Activated CD4-positive, alpha-beta T cell treated with anti-CD3 and anti-CD28 coated beads for 36 hours (primary cell): ENCODE measurements around the gene TMEM139. TPM values are rescaled to one million over a fixed set of nuclear protein-coding genes. Genes with fewer than 3 reads are reported as not detected.
"Not testable (repeated sequence)": the region's sequence is repeated elsewhere in the genome, so short reads cannot be mapped to it uniquely, and the experiment has no call there.

ENCODE experiments used
- ATAC-seq: fragments of 200-7000 bp; cut with Tn5 transposase; one replicate; pipeline ENCODE4 v1.10.0; 2021; ENCODE audit warnings: mild to moderate bottlenecking, moderate library complexity
- CTCF ChIA-PET: fragments of 350-600 bp; sonication (Branson Sonifier 250); formaldehyde crosslinking; loops from one replicate; lab custom pipeline; 2021; ENCODE audit warnings: antibody characterized with exemption; lab: Charles Lee
- POLR2A ChIA-PET: fragments of 350-600 bp; sonication (Branson Sonifier 250); formaldehyde crosslinking; loops from one replicate; lab custom pipeline; 2021; ENCODE audit warnings: antibody characterized with exemption, inconsistent platforms; lab: Charles Lee
- DNase-seq: peaks from one replicate; pipeline ENCODE4 v3.0.0-alpha.2; 2020
- H3K27ac Mint-ChIP-seq: one replicate; pipeline ENCODE4 v1.8.0; 2021; ENCODE audit warnings: mixed read lengths
- H3K27me3 Mint-ChIP-seq: one replicate; pipeline ENCODE4 v1.8.0; 2021; ENCODE audit warnings: mixed read lengths
- H3K36me3 Mint-ChIP-seq: one replicate; pipeline ENCODE4 v1.8.0; 2021; ENCODE audit warnings: low read depth, mixed read lengths
- H3K4me1 Mint-ChIP-seq: one replicate; pipeline ENCODE4 v1.8.0; 2021; ENCODE audit warnings: mixed read lengths
- H3K4me3 Mint-ChIP-seq: one replicate; pipeline ENCODE4 v1.8.0; 2021; ENCODE audit warnings: mild to moderate bottlenecking, moderate library complexity, mixed read lengths
- H3K9me3 Mint-ChIP-seq: one replicate; pipeline ENCODE4 v1.8.0; 2021; ENCODE audit warnings: low read depth, mixed read lengths
- intact Hi-C, 2 experiments: fragments of 100-400 bp; cut with DNase I in 1 of 2; cut with micrococcal nuclease in 1 of 2; formaldehyde crosslinking; loops; one replicate each; pipeline versions ENCODE4 v1.14.2 to v1.15.1; 2022 to 2024; cut with DNase I, micrococcal nuclease
- total RNA-seq, 2 experiments: library from RNA; stranded (reverse); gene quantifications; one replicate each; pipeline ENCODE4 v1.2.3, GENCODE V29; 2021

TMEM139 gene
- total RNA-seq, 2 experiments from 2014 or later = 1.2 to 2.3 TPM

GRCh38 chr7:143257501-143257900, 27.3 kb upstream of the TMEM139 start:
- peaks cover 10% of the 10 kb centered on the region for H3K9me3 Mint-ChIP-seq
- ATAC-seq (no peak), DNase-seq (no peak)
- H3K27me3 Mint-ChIP-seq = no peaks in the 10 kb centered on the region
- no peak overlapping the region for H3K4me3 Mint-ChIP-seq
- H3K27ac Mint-ChIP-seq = peak overlapping the region; percentile 47
- peaks cover 64% of the 10 kb centered on the region for H3K4me1 Mint-ChIP-seq
- POLR2A ChIA-PET = no interaction called here
- peaks cover 14% of the 10 kb centered on the region for H3K36me3 Mint-ChIP-seq
- CTCF ChIA-PET = interaction anchor here (1.5 to 8.4 kb wide), 5 partner anchors 16 to 52 kb away, joined by 3 to 62 read pairs (median 7); no protein-coding TSS in a partner anchor
- intact Hi-C loops = loop anchor here in 1 of 2 experiments (5.0 kb wide), 1 partner anchor 125 kb away; the partner anchor contains the start of gene ZYX

- POLR2A ChIA-PET = interaction anchor here (1.4 kb wide), 1 partner anchor 121 kb away, joined by 3 read pairs; no protein-coding TSS in a partner anchor
- peaks cover 65% of the 10 kb centered on the region for H3K4me1 Mint-ChIP-seq
- peaks cover 5% of the 10 kb centered on the region for H3K9me3 Mint-ChIP-seq
- ATAC-seq (peak; percentile 47), DNase-seq (peak; percentile 44)
- CTCF ChIA-PET = interaction anchor here (0.6 to 8.4 kb wide), 7 partner anchors 9 to 52 kb away, joined by 3 to 62 read pairs (median 4); no protein-coding TSS in a partner anchor
- H3K27ac Mint-ChIP-seq = peak overlapping the region; percentile 90
- H3K36me3 Mint-ChIP-seq = peaks cover 14% of the 10 kb centered on the region
- peak overlapping the region; percentile 37 for H3K4me3 Mint-ChIP-seq
- intact Hi-C loops = loop anchor here in 1 of 2 experiments (5.0 kb wide), 1 partner anchor 123 kb away; the partner anchor contains the start of gene ZYX
- no peaks in the 10 kb centered on the region for H3K27me3 Mint-ChIP-seq
Measured at GRCh38 chr7:143258831-143259230, 25.9 kb upstream of the TMEM139 start.

GRCh38 chr7:143259765-143260164, 25.0 kb upstream of the TMEM139 start:
- peaks cover 69% of the 10 kb centered on the region for H3K4me1 Mint-ChIP-seq

GRCh38 chr7:143261901-143262300, 22.9 kb upstream of the TMEM139 start:
- DNase-seq (no peak), ATAC-seq (no peak)
- no peaks in the 10 kb centered on the region for H3K9me3 Mint-ChIP-seq
- H3K27me3 Mint-ChIP-seq = no peaks in the 10 kb centered on the region
- intact Hi-C loops = loop anchor here in 1 of 2 experiments (2.0 kb wide), 1 partner anchor 21 kb away; no protein-coding TSS in a partner anchor
- H3K4me3 Mint-ChIP-seq = no peak overlapping the region
- H3K27ac Mint-ChIP-seq = peak overlapping the region; percentile 98
- H3K4me1 Mint-ChIP-seq = peaks cover 66% of the 10 kb centered on the region
- CTCF ChIA-PET = interaction anchor here (0.8 to 2.4 kb wide), 7 partner anchors 12 to 155 kb away, joined by 3 to 11 read pairs (median 6); no protein-coding TSS in a partner anchor
- POLR2A ChIA-PET = no interaction called here
- peaks cover 28% of the 10 kb centered on the region for H3K36me3 Mint-ChIP-seq

More at GRCh38 chr7:143259765-143260164, 25.0 kb upstream of the TMEM139 start:
- Mint-ChIP-seq H3K36me3 (peaks cover 18% of the 10 kb centered on the region), H3K27ac (peak overlapping the region; percentile 79), H3K27me3 (no peaks in the 10 kb centered on the region), H3K4me3 (no peak overlapping the region), H3K9me3 (no peaks in the 10 kb centered on the region)
- ChIA-PET CTCF (interaction anchor here (0.7 to 2.4 kb wide), 7 partner anchors 10 to 781 kb away, joined by 3 to 11 read pairs (median 8); no protein-coding TSS in a partner anchor), POLR2A (no interaction called here)
- intact Hi-C loops = loop anchor here in 1 of 2 experiments (5.0 kb wide), 1 partner anchor 123 kb away; the partner anchor contains the start of gene ZYX
- ATAC-seq (no peak), DNase-seq (no peak)

- peak within 1 kb of the TSS; percentile 98 for H3K27ac Mint-ChIP-seq
- peaks cover 40% of the 10 kb centered on the region for H3K36me3 Mint-ChIP-seq
- ChIA-PET CTCF (interaction anchor here (0.8 to 2.9 kb wide), 15 partner anchors 9 to 48 kb away, joined by 3 to 16 read pairs (median 5); no protein-coding TSS in a partner anchor), POLR2A (interaction anchor here (0.6 to 1.7 kb wide), 6 partner anchors 16 to 455 kb away, joined by 3 to 10 read pairs (median 6); partner anchors contain the start of gene CASP2)
- H3K4me1 Mint-ChIP-seq = peaks cover 62% of the 10 kb centered on the region
- peak; percentile 91 for DNase-seq
- intact Hi-C loops = loop anchor here (1.0 to 2.0 kb wide), 4 partner anchors 18 to 25 kb away; partner anchors contain the start of gene CASP2 (in 2 of the 2)
- peak; percentile 94 for ATAC-seq
- H3K9me3 Mint-ChIP-seq = no peaks in the 10 kb centered on the region
- no peaks in the 10 kb centered on the region for H3K27me3 Mint-ChIP-seq
- peak within 1 kb of the TSS; percentile 98 for H3K4me3 Mint-ChIP-seq
Measured at GRCh38 chr7:143263266-143264195, 21.2 kb upstream of the TMEM139 start, which contains the start of gene GSTK1. Gene GSTK1, plus strand, starts transcription at chr7:143263441. Its CDS starts 73 bp downstream, at chr7:143263514.

- H3K9me3 Mint-ChIP-seq, intact Hi-C loops, ATAC-seq, DNase-seq, H3K27me3 Mint-ChIP-seq: not testable (repeated sequence)
- Mint-ChIP-seq H3K36me3 (peaks cover 47% of the 10 kb centered on the region), H3K27ac (peak overlapping the region; percentile 98), H3K4me1 (peaks cover 56% of the 10 kb centered on the region), H3K4me3 (peak overlapping the region; percentile 98)
- POLR2A ChIA-PET = interaction anchor here (1.6 to 1.7 kb wide), 3 partner anchors 23 to 25 kb away, joined by 4 to 10 read pairs (median 5); partner anchors contain the start of gene CASP2
- CTCF ChIA-PET = interaction anchor here (1.3 to 2.9 kb wide), 6 partner anchors 16 to 49 kb away, joined by 3 to 16 read pairs (median 5); no protein-coding TSS in a partner anchor
Measured at GRCh38 chr7:143264196-143264568, 20.6 kb upstream of the TMEM139 start.

- peaks cover 55% of the 10 kb centered on the region for H3K36me3 Mint-ChIP-seq
- no peaks in the 10 kb centered on the region for H3K9me3 Mint-ChIP-seq
- peak overlapping the region; percentile 98 for H3K27ac Mint-ChIP-seq
- peak overlapping the region; percentile 98 for H3K4me3 Mint-ChIP-seq
- POLR2A ChIA-PET = interaction anchor here (0.6 to 0.7 kb wide), 2 partner anchors 23 to 25 kb away, joined by 3 read pairs; partner anchors contain the start of gene CASP2
- DNase-seq (peak; percentile 30), ATAC-seq (no peak)
- intact Hi-C loops = no loop called here
- CTCF ChIA-PET = interaction anchor here (1.3 to 2.9 kb wide), 4 partner anchors 15 to 42 kb away, joined by 3 to 16 read pairs (median 5); no protein-coding TSS in a partner anchor
- H3K27me3 Mint-ChIP-seq = no peaks in the 10 kb centered on the region
- peaks cover 48% of the 10 kb centered on the region for H3K4me1 Mint-ChIP-seq
Measured at GRCh38 chr7:143265017-143265693, 19.6 kb upstream of the TMEM139 start.

GRCh38 chr7:143269251-143269650, 15.5 kb upstream of the TMEM139 start:
- no peak for ATAC-seq
- H3K9me3 Mint-ChIP-seq = no peaks in the 10 kb centered on the region
- no peaks in the 10 kb centered on the region for H3K27me3 Mint-ChIP-seq
- POLR2A ChIA-PET = no interaction called here
- H3K4me1 Mint-ChIP-seq = peaks cover 45% of the 10 kb centered on the region
- DNase-seq = no peak
- peaks cover 52% of the 10 kb centered on the region for H3K36me3 Mint-ChIP-seq
- peak overlapping the region; percentile 15 for H3K27ac Mint-ChIP-seq
- CTCF ChIA-PET = interaction anchor here (0.9 to 1.7 kb wide), 3 partner anchors 11 to 31 kb away, joined by 3 to 6 read pairs (median 6); no protein-coding TSS in a partner anchor
- intact Hi-C loops = no loop called here
- no peak overlapping the region for H3K4me3 Mint-ChIP-seq

GRCh38 chr7:143271240-143271639, 13.5 kb upstream of the TMEM139 start:
- Mint-ChIP-seq H3K36me3 (peaks cover 35% of the 10 kb centered on the region), H3K9me3 (no peaks in the 10 kb centered on the region), H3K4me1 (peaks cover 28% of the 10 kb centered on the region), H3K27me3 (no peaks in the 10 kb centered on the region), H3K27ac (peak overlapping the region; percentile 55), H3K4me3 (no peak overlapping the region)
- intact Hi-C loops = no loop called here
- DNase-seq (no peak), ATAC-seq (peak; percentile 57)
- CTCF ChIA-PET = interaction anchor here (1.7 to 2.0 kb wide), 2 partner anchors 12 to 34 kb away, joined by 5 to 7 read pairs; no protein-coding TSS in a partner anchor
- POLR2A ChIA-PET = interaction anchor here (0.7 kb wide), 2 partner anchors 9 kb away, joined by 3 read pairs; no protein-coding TSS in a partner anchor

GRCh38 chr7:143272871-143273270, 11.9 kb upstream of the TMEM139 start:
- Mint-ChIP-seq H3K4me1 (peaks cover 19% of the 10 kb centered on the region), H3K27me3 (no peaks in the 10 kb centered on the region), H3K9me3 (no peaks in the 10 kb centered on the region), H3K36me3 (peaks cover 26% of the 10 kb centered on the region), H3K4me3 (no peak overlapping the region), H3K27ac (no peak overlapping the region)
- intact Hi-C loops = no loop called here
- CTCF ChIA-PET = interaction anchor here (1.3 to 2.0 kb wide), 6 partner anchors 10 to 58 kb away, joined by 3 to 7 read pairs (median 4); partner anchors contain the start of gene GSTK1
- DNase-seq = no peak
- ATAC-seq = no peak
- POLR2A ChIA-PET = no interaction called here
